ENCODE results near the gene CIT. TPM values are rescaled to one million over a fixed set of nuclear protein-coding genes. Genes with fewer than 3 reads are reported as not detected.

The CIT gene, protein sequence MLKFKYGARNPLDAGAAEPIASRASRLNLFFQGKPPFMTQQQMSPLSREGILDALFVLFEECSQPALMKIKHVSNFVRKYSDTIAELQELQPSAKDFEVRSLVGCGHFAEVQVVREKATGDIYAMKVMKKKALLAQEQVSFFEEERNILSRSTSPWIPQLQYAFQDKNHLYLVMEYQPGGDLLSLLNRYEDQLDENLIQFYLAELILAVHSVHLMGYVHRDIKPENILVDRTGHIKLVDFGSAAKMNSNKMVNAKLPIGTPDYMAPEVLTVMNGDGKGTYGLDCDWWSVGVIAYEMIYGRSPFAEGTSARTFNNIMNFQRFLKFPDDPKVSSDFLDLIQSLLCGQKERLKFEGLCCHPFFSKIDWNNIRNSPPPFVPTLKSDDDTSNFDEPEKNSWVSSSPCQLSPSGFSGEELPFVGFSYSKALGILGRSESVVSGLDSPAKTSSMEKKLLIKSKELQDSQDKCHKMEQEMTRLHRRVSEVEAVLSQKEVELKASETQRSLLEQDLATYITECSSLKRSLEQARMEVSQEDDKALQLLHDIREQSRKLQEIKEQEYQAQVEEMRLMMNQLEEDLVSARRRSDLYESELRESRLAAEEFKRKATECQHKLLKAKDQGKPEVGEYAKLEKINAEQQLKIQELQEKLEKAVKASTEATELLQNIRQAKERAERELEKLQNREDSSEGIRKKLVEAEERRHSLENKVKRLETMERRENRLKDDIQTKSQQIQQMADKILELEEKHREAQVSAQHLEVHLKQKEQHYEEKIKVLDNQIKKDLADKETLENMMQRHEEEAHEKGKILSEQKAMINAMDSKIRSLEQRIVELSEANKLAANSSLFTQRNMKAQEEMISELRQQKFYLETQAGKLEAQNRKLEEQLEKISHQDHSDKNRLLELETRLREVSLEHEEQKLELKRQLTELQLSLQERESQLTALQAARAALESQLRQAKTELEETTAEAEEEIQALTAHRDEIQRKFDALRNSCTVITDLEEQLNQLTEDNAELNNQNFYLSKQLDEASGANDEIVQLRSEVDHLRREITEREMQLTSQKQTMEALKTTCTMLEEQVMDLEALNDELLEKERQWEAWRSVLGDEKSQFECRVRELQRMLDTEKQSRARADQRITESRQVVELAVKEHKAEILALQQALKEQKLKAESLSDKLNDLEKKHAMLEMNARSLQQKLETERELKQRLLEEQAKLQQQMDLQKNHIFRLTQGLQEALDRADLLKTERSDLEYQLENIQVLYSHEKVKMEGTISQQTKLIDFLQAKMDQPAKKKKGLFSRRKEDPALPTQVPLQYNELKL (N-terminal part only)
- total RNA-seq = 6.8 TPM

DNA sequence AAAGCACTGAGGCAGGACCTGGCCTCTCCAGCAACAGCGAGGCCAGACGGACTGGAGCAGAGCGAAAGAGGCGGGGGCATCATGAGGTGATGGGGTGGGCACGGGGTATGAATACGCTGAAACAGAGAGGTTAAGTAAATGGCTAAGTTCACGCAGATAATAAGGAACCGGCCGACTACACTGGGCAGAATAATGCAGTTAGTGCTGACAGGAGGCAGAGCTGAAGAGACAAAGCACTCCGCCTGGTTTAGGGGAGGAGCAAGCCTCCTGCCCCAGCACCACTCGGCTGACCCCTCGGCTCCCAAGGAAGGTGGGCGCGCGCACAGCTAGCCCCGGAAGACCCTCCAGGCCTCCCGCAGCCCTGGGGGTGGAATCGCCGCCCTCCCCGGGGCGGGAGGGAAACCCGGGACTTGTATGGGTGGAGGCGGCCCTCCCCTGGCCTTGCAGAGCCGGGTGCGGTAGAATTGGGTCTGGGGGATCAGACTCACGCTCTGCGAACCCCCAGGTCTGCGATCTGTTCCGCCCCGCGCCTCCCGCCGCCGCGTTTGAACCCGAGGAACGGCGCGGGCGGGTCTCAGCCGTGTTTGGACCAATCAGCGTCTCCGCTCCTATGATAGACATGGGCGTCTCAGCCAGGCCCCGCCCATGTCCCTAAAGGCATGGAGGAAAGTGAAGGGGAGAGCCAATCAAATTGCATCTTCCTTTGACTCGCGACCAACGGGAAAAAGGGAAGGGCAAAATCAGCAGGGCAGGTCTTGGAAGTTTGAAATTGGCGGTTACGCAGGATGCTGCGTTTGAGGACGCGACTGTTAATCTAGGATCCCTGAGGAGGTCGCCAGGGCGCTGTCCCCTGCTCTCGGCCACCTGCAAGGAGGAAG lies at the start of gene CIT:
Gene CIT, minus strand, starts transcription at position 560 of the 878 bp plus-strand sequence. CDS start 1,152 bp downstream, outside the sequence.
- H3K4me1 ChIP-seq (ENCODE audit: control insufficient read depth in 3 of 3, insufficient read depth in 3 of 3, low read length in 3 of 3) = peaks cover 4 to 8% (median 7%) of the 10 kb centered on the region in 3 donors

DNA sequence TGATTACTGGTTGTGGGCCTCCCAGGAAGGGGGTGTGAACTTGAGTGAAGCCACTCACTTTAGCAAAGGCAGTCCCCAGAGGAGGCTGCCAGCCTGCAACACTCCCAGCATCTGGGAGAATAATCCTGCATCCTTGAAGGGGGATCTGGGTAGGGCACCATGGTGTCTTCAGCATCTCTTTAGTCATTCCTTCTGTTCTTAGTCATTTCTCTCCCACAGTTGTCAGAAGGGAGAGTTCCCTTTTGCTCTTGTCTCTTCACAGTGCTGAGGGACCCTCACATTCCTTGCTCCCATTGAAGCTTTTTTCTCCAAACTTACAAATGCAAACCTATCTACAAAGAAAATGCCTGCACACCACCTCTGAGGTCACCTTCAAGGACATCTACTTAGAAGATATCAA lies 48.1 kb upstream of the CIT start:
- Histone ChIP-seq H3K4me1 (ENCODE audit: control insufficient read depth in 3 of 3, insufficient read depth in 3 of 3, low read length in 3 of 3) (no peaks in the 10 kb centered on the region), H3K4me3 (ENCODE audit: low read length in 3 of 3) (no peak overlapping the region), H3K27me3 (ENCODE audit: control insufficient read depth in 3 of 3, insufficient read depth in 3 of 3, low read length in 3 of 3) (peaks cover 0 to 5% (median 2%) of the 10 kb centered on the region in 3 donors)

More for the DNA sequence above, at the start of gene CIT:
- Histone ChIP-seq H3K27me3 (ENCODE audit: control insufficient read depth in 3 of 3, insufficient read depth in 3 of 3, low read length in 3 of 3) (no peaks in the 10 kb centered on the region), H3K27ac (ENCODE audit: low read depth, low read length) (no peak within 1 kb of the TSS), H3K9me3 (ENCODE audit: control insufficient read depth in 3 of 3, low read length in 3 of 3) (no peaks in the 10 kb centered on the region), H3K4me3 (ENCODE audit: low read length in 3 of 3) (peak within 1 kb of the TSS; percentile 73 to 81 (median 74)), H3K36me3 (ENCODE audit: control insufficient read depth in 3 of 3, insufficient read depth in 3 of 3, low read length in 3 of 3) (no peaks in the 10 kb centered on the region), H3K9ac (ENCODE audit: low read depth in 1 of 3, low read length in 3 of 3) (peak within 1 kb of the TSS; percentile 65 to 77 (median 70))

DNA sequence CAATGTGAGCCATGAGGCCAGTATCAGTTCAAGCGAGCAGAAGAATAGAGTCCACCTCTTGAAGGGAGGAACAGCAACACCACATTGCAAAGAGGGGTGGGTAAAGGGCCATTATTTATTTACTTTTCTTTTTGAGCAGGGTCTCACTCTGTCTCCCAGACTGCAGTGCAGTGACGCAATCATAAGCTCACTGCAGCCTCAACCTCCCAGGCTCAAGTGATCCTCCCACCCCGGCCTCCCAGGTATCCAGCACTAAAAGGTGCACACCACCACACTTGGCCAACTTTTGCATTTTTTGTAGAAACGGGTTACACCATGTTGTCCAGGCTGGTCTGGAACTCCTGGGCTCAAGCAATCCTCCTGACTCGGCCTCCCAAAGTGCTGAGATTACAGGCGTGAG lies 42.9 kb upstream of the CIT start:
- Histone ChIP-seq H3K9ac (ENCODE audit: low read depth in 1 of 3, low read length in 3 of 3) (no peak overlapping the region), H3K36me3 (ENCODE audit: control insufficient read depth in 3 of 3, insufficient read depth in 3 of 3, low read length in 3 of 3) (no peaks in the 10 kb centered on the region), H3K4me3 (ENCODE audit: low read length in 3 of 3) (no peak overlapping the region), H3K27ac (ENCODE audit: low read depth, low read length) (no peak overlapping the region), H3K9me3 (ENCODE audit: control insufficient read depth in 3 of 3, low read length in 3 of 3) (no peaks in the 10 kb centered on the region), H3K4me1 (ENCODE audit: control insufficient read depth in 3 of 3, insufficient read depth in 3 of 3, low read length in 3 of 3) (no peaks in the 10 kb centered on the region), H3K27me3 (ENCODE audit: control insufficient read depth in 3 of 3, insufficient read depth in 3 of 3, low read length in 3 of 3) (peaks cover 0 to under 1% (median 0%) of the 10 kb centered on the region in 3 donors)

More for the DNA sequence above, 48.1 kb upstream of the CIT start:
- Histone ChIP-seq H3K9ac (ENCODE audit: low read depth in 1 of 3, low read length in 3 of 3) (no peak overlapping the region), H3K27ac (ENCODE audit: low read depth, low read length) (no peak overlapping the region), H3K36me3 (ENCODE audit: control insufficient read depth in 3 of 3, insufficient read depth in 3 of 3, low read length in 3 of 3) (no peaks in the 10 kb centered on the region), H3K9me3 (ENCODE audit: control insufficient read depth in 3 of 3, low read length in 3 of 3) (no peaks in the 10 kb centered on the region)

DNA sequence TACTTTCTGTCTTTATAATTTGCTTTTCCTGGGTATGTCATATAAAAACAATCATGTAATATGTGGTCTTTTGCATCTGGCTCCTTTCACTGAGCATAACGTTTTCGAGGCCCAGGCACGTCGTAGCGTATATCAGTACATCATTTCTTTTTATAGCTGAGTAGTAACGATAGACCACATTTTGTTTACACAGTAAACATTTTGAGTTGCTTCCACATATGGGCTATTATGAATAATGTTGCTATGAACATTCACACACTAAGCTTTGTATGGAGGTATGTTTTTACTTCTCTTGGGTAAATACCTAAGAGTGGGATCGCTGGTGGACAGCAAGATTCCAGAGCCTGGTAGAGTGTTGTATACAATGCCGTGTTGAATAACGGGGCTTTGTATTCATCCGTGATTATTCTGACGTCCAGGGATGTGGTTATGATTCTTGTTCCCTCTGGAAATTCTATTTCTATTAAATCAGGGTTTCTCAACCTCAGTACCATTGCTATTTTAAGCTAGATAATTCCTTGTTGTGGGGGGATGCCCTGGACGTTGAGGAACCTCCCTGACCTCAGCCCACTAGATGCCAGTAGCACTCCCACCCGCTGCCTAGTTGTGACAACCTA lies 38.9 kb upstream of the CIT start:
- H3K9ac ChIP-seq (ENCODE audit: low read depth in 1 of 3, low read length in 3 of 3) = no peak overlapping the region
- no peaks in the 10 kb centered on the region for H3K27me3 ChIP-seq (ENCODE audit: control insufficient read depth in 3 of 3, insufficient read depth in 3 of 3, low read length in 3 of 3)
- H3K4me3 ChIP-seq (ENCODE audit: low read length in 3 of 3) = no peak overlapping the region
- no peak overlapping the region for H3K27ac ChIP-seq (ENCODE audit: low read depth, low read length)
- H3K36me3 ChIP-seq (ENCODE audit: control insufficient read depth in 3 of 3, insufficient read depth in 3 of 3, low read length in 3 of 3) = no peaks in the 10 kb centered on the region
- H3K9me3 ChIP-seq (ENCODE audit: control insufficient read depth in 3 of 3, low read length in 3 of 3) = no peaks in the 10 kb centered on the region
- no peaks in the 10 kb centered on the region for H3K4me1 ChIP-seq (ENCODE audit: control insufficient read depth in 3 of 3, insufficient read depth in 3 of 3, low read length in 3 of 3)

DNA sequence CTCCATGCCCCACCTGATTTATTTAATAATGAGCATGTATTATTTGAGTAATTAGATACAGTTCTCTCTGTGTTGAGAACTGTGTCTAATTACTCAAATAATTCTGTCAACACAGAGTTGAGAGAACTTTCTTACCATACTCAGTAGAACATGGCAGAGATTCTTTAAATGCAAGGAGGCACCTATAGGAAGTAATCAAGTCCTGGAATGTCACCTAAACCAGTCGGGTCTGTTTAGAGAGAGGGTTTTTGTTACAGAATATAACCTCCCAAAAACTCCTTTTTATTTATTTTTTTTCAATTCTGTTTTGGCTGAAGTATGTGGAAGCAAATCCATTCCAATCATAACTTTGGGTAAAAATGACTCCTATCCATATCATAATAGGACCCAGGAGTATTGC lies 37.5 kb upstream of the CIT start:
- Histone ChIP-seq H3K9me3 (ENCODE audit: control insufficient read depth in 3 of 3, low read length in 3 of 3) (no peaks in the 10 kb centered on the region), H3K4me3 (ENCODE audit: low read length in 3 of 3) (no peak overlapping the region), H3K36me3 (ENCODE audit: control insufficient read depth in 3 of 3, insufficient read depth in 3 of 3, low read length in 3 of 3) (no peaks in the 10 kb centered on the region), H3K27ac (ENCODE audit: low read depth, low read length) (no peak overlapping the region), H3K27me3 (ENCODE audit: control insufficient read depth in 3 of 3, insufficient read depth in 3 of 3, low read length in 3 of 3) (peaks cover 0 to 3% (median 0%) of the 10 kb centered on the region in 3 donors), H3K4me1 (ENCODE audit: control insufficient read depth in 3 of 3, insufficient read depth in 3 of 3, low read length in 3 of 3) (no peaks in the 10 kb centered on the region), H3K9ac (ENCODE audit: low read depth in 1 of 3, low read length in 3 of 3) (no peak overlapping the region)

DNA sequence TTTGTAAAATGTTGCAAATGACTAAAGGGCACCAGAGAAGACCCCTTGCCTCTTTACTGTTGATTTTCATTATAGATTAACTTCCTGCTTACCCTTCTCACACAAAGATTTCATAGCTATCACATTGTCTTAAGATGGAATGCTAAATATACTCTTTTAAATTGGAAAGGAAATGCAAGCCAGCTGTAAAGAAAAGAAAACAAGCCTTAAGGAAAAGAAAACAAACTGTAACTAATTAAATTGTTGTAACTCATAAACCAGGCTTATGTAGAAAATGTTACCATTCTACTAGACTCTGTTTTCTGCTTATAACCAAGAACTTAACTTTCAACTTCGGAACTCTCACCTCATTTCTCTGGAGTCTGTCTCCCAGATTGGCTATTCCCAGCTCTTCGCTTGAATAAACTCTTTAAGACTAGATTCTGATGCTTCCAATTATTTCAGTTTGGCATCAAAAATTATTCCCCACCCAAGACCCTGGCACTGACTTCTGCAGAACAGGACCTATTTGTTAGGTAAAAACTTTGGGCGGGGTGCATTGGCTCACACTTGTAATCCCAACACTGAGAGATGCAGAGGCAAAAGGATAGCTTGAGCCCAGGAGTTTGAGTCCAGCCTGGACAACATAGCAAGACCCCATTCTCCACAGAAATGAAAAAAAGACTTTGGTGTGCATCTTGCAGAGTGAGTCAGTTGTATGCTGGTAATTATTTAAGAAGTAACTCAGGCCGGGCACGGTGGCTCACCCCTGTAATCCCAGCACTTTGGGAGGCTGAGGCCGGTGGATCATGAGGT lies 36.6 kb upstream of the CIT start:
- H3K9ac ChIP-seq (ENCODE audit: low read depth in 1 of 3, low read length in 3 of 3) = no peak overlapping the region
- H3K9me3 ChIP-seq (ENCODE audit: control insufficient read depth in 3 of 3, low read length in 3 of 3) = no peaks in the 10 kb centered on the region
- H3K36me3 ChIP-seq (ENCODE audit: control insufficient read depth in 3 of 3, insufficient read depth in 3 of 3, low read length in 3 of 3) = no peaks in the 10 kb centered on the region
- no peak overlapping the region for H3K27ac ChIP-seq (ENCODE audit: low read depth, low read length)
- H3K27me3 ChIP-seq (ENCODE audit: control insufficient read depth in 3 of 3, insufficient read depth in 3 of 3, low read length in 3 of 3) = peaks cover 0 to 4% (median 0%) of the 10 kb centered on the region in 3 donors
- no peaks in the 10 kb centered on the region for H3K4me1 ChIP-seq (ENCODE audit: control insufficient read depth in 3 of 3, insufficient read depth in 3 of 3, low read length in 3 of 3)
- no peak overlapping the region for H3K4me3 ChIP-seq (ENCODE audit: low read length in 3 of 3)

DNA sequence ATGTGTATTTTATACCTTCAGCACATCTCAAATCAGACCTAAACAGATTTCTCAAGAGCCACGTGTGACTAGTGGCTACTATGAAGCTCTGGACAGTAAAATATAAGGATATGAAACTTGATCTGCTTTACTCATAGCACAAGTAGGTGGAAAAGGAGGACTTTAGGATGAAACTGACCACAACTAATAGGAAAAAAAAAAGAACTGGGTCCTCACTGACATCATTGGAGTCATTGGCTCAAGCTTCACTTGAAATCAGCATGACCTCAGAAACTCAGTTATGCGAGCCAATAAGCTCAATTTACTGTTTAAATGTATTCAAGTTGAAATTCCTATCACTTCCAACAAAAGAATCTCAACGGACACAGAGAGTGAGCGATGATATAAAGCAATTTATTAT lies 34.1 kb upstream of the CIT start:
- Histone ChIP-seq H3K9ac (ENCODE audit: low read depth in 1 of 3, low read length in 3 of 3) (no peak overlapping the region), H3K36me3 (ENCODE audit: control insufficient read depth in 3 of 3, insufficient read depth in 3 of 3, low read length in 3 of 3) (no peaks in the 10 kb centered on the region), H3K27ac (ENCODE audit: low read depth, low read length) (no peak overlapping the region), H3K4me3 (ENCODE audit: low read length in 3 of 3) (no peak overlapping the region), H3K27me3 (ENCODE audit: control insufficient read depth in 3 of 3, insufficient read depth in 3 of 3, low read length in 3 of 3) (peaks cover 0 to 4% (median 0%) of the 10 kb centered on the region in 3 donors), H3K9me3 (ENCODE audit: control insufficient read depth in 3 of 3, low read length in 3 of 3) (no peaks in the 10 kb centered on the region), H3K4me1 (ENCODE audit: control insufficient read depth in 3 of 3, insufficient read depth in 3 of 3, low read length in 3 of 3) (no peaks in the 10 kb centered on the region)

DNA sequence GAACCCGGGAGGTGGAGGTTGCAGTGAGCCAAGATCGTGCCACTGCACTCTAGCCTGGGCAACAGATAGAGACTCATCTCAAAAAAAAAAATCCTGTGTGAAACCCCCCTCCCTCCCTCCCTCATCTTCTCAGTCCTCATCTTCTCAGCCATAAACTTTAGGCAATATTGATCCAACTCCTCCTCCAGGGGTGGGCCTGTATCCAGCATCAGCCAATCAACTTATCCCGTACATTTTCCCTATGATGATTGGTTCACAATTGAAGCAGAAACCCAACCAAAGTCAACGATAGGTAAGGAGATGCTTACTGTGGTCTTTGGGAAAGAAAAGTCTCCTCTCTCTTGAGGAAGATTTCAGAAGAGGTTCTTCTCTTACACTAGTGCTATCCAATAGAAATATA lies 33.5 kb upstream of the CIT start:
- Histone ChIP-seq H3K4me1 (ENCODE audit: control insufficient read depth in 3 of 3, insufficient read depth in 3 of 3, low read length in 3 of 3) (no peaks in the 10 kb centered on the region), H3K4me3 (ENCODE audit: low read length in 3 of 3) (no peak overlapping the region), H3K27me3 (ENCODE audit: control insufficient read depth in 3 of 3, insufficient read depth in 3 of 3, low read length in 3 of 3) (peaks cover 0 to 4% (median 0%) of the 10 kb centered on the region in 3 donors), H3K9me3 (ENCODE audit: control insufficient read depth in 3 of 3, low read length in 3 of 3) (no peaks in the 10 kb centered on the region), H3K9ac (ENCODE audit: low read depth in 1 of 3, low read length in 3 of 3) (no peak overlapping the region), H3K36me3 (ENCODE audit: control insufficient read depth in 3 of 3, insufficient read depth in 3 of 3, low read length in 3 of 3) (no peaks in the 10 kb centered on the region), H3K27ac (ENCODE audit: low read depth, low read length) (no peak overlapping the region)
